Activated gamma-delta T cell (primary cell): ENCODE measurements around the gene CDHR2.
A peak's percentile ranks its signal among the peaks of the same experiment; 100 is the strongest.
"Not testable (repeated sequence)": the region's sequence is repeated elsewhere in the genome, so short reads cannot be mapped to it uniquely, and the experiment has no call there.

Experiments used
- DNase-seq: peaks from one replicate; lab custom pipeline; 2025; lab: John Stamatoyannopoulos, UW

The CDHR2 gene

DNA sequence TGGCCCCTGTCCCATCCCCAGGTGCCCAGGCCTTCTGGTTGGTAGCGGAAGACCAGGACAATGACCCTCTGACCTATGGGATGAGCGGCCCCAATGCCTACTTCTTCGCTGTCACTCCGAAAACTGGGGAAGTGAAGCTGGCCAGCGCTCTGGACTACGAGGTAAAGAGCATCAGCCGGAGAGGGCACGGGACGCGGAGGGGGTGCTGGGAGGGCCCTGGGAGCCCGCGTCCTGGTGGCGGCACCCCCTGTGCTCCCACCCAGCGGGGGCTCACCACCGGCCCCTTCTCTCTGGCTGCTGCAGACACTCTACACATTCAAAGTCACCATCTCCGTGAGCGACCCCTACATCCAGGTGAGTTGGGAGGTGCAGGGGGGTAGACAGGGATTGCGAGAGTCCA lies 19.5 kb downstream of the CDHR2 start:
- DNase-seq, result no peak

DNA sequence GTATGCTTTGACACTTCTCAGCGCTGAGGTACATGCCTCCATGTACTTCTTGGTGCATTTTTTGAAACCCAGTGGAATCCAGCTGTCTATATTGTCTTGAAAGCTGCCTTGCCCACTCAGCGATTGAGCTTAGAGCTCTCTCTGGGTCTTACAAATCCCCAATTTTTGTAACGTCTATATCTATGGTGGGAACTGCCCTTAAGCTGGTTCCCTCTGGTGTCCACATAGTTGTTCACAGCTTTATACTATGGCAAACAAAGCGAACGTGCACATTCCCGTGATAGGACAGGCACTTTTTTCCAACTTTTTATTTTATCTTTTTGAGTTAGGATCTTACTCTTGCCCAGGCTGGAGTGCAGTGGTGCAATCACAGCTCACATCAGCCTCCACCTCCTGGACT lies 20.9 kb downstream of the CDHR2 start:
- no peak for DNase-seq

DNA sequence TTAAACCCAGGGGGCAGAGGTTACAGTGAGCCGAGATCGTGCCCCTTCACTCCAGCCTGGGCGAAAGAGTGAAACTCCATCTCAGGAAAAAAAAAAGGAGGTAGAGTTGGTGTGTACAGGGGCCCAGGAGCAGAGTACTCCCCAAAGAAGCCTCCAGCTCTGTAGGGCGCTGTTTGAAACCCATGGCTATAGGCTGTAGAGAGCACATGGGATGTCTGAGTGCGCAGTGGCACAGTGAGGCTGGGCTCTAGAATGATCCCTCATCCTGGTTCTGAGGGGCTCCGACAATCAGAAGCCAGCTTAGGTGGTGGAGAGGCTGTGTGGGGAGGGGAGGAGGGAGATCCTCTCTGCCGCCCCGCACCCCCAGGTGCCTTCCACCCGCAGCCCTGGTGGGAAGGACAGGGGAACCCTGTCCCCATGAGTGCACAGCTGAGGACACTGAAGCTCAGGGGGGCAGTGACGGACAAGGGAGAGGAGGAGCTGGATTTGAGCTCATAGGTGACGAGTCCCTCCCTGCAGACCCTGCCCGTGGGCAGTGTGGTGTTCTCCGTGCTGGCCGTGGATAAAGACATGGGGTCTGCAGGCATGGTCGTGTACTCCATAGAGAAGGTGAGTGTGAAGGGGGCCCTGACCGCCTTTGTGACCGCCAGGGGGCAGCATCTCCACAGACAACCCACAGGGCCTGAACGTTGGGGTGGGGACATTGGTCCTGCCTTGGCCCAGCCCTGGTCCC lies 24.6 kb downstream of the CDHR2 start:
- peak; percentile 24 for DNase-seq

DNA sequence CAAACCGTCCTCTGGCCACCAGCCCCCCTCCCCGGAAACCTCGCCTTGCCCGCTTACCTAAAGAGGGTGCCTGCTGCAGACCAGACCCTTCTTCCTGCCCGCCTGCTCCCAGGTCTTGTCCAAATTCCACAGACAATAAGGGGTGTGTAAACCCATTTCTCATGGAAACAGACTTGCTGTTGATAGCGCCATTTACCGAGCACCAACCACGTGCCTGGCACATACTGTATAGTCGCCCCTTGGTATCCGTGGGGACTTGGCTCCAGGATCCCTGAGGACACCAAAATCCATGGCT lies 25.1 kb downstream of the CDHR2 start:
- DNase-seq, result no peak

DNA sequence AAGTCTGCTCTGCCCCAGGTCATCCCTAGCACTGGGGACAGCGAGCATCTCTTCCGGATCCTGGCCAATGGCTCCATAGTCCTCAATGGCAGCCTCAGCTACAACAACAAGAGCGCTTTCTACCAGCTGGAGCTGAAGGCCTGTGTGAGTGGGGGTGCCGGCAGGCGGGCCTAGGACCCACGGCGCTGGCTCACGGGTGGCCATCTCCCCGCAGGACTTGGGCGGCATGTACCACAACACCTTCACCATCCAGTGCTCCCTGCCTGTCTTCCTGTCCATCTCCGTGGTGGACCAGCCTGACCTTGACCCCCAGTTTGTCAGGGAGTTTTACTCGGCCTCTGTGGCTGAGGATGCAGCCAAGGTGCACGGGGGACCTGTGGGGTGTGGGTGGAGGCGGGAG lies 25.9 kb downstream of the CDHR2 start:
- DNase-seq, result no peak

DNA sequence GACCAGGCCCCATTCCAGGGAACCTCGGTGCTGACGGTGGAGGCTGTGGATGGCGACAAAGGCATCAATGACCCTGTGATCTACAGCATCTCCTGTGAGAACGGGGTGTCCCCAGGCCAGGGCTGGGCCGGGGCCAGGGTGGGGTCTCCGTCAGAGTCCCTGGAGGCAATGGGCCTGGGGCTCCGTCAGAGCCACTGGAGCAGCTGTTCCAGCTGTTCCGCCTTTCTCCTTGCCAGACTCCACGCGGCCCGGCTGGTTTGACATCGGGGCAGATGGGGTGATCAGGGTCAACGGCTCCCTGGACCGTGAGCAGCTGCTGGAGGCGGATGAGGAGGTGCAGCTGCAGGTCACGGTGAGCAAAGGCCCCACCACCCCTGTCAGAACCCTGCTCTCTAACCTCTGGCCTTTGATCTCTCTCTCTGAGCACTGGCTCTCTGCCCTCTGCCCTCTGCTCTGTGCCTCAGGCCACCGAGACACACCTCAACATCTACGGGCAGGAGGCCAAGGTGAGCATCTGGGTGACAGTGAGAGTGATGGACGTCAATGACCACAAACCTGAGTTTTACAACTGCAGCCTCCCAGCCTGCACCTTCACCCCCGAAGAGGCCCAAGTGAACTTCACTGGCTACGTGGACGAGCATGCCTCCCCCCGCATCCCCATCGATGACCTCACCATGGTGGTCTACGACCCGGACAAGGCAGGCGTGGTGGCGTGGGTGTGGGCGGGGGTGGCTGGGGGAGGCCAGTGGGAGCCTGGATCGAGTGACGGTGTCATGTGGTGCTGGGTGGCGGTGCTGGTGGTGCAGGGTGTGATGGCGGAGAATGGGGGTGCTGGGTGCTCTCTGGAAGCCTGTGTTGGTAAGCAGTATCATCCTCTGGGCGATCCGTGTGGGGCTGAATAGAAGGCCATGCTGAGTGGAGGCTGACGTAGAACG lies 26.6 kb downstream of the CDHR2 start:
- no peak for DNase-seq

DNA sequence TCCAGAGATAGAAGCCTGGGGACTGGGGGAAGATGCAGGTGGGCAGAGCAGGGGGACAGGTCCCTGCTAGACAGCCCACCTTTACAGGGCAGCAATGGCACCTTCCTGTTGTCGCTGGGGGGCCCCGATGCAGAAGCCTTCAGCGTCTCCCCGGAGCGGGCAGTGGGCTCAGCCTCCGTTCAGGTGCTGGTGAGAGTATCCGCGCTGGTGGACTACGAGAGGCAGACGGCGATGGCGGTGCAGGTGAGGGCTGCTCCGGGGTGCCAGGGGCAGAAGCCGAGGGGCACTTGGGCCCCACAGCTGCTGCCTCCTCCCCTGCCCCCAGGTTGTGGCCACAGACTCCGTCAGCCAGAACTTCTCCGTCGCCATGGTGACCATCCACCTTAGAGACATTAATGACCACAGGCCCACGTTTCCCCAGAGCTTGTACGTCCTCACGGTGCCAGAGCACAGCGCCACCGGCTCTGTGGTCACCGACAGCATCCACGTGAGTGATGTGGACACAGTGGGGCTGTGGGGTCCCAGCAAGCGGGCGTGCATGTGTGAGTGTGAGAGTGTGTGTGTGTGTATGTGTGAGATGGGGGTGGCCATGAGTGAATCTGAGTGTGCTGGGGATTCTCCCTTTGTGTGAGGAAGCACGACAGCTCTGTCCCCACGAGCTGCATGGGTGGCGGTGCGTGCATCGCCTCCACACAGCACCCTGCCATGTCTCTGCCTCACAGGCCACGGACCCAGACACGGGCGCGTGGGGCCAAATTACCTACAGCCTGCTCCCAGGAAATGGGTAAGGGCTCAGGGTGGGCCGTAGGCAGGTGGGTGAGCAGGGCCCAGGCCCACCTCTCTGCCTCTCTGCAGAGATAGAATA lies 28.4 kb downstream of the CDHR2 start:
- DNase-seq, result no peak

DNA sequence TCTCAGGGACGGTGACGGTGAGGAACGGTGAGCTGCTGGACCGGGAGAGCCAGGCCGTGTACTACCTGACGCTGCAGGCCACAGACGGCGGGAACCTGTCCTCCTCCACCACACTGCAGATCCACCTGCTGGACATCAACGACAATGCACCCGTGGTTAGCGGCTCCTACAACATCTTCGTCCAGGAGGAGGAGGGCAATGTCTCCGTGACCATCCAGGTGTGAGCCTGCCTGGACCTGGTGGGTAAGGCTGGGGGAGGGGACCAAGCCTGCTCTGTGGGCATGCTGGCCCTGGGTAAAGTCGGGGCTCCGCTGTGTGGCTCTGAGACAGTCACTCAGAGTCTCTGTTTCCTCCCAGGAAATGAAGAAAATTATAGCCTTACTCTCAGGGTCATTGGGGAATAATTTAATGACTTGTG lies 29.3 kb downstream of the CDHR2 start:
- DNase-seq, result no peak

DNA sequence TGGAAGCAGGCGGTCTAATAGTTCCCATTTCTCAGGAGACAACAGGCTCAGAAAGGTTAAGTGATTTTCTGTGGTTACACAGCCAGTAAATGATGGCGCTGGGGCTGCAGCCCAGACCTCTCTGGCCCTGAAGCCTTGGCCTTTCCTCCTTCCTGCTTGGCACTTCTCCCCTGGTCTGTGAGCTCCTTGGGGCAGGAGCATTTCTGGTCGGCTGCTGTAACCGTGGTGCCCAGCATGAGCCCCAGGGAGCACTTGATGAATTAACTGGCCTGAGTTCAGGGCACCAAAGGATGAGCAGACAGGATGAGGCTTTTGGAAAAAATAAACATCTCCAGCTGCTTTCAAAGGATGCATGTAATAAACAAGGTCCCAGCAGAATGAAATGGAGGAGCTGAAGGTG lies 30.2 kb downstream of the CDHR2 start:
- no peak for DNase-seq

DNA sequence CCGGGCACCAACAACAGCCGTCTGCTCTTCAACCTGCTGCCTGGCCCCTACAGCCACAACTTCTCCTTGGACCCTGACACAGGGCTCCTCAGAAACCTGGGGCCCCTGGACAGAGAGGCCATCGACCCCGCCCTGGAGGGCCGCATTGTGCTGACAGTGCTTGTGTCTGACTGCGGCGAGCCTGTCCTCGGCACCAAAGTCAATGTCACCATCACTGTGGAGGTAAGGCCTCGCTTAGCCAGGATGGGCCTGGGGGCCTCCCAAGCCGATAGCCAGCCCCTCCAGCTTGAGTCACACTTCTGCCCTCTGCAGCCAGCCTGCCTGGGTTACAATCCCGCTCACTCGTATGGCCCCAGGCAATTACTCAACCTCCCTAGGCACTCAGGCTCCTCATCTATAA lies 32.2 kb downstream of the CDHR2 start:
- no peak for DNase-seq

DNA sequence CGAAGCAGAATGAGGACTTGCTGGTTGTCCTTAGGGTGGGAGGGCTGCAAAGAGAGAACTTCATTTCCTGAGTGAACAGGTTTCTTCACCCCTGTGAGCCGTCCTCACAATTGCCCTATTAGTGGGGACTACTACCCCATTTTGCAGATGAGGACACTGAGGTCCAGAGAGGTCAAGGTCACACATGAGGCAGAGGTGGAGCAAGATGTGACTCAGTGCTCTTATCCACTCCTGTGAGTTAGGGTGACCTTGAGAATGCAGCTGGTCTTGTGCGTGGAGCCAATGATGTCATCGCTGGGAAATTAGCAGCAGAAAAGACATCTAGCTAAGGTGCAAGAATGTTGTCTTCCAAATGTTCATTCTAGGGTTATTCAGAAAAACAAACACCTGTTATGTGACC lies 33.9 kb downstream of the CDHR2 start:
- no peak for DNase-seq

DNA sequence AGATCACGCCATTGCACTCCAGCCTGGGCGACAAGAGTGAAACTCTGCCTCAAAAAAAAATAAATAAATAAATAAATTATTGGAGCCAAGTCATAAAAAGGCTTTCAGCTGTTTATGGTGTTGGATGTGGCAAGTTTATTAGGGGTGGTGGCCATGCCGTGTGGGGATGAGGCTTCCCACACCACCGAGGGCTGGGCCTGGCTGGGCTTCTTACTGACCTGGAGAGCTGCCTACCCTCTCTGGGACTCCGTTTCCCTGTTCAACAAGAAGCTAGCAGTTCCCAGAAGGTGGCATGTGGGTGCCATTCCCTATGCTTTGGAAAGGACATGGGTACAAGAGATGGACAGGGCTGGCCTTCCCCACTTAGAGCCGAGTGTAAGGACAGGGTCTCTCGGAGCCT lies 38.3 kb downstream of the CDHR2 start:
- no peak for DNase-seq

DNA sequence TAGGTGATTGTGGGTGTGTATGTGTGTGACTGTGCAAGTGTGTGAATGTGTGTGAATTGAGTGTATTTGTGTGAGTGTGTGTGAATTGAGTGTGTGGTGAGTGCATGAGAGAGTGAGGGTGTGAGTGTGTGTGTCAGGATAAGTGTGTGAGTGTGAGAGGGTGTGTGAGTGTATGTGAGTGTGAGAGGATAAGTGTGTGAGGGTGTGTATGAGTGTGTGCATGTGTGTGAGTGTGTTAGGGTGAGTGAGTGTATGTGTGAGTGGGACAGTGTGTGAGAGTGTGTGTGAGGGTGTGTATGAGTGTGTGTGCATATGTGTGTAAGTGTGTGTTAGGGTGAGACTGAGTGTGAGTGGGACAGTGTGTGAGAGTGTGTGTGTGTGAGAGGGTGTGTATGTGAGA lies 39.2 kb downstream of the CDHR2 start:
- DNase-seq, result no peak

DNA sequence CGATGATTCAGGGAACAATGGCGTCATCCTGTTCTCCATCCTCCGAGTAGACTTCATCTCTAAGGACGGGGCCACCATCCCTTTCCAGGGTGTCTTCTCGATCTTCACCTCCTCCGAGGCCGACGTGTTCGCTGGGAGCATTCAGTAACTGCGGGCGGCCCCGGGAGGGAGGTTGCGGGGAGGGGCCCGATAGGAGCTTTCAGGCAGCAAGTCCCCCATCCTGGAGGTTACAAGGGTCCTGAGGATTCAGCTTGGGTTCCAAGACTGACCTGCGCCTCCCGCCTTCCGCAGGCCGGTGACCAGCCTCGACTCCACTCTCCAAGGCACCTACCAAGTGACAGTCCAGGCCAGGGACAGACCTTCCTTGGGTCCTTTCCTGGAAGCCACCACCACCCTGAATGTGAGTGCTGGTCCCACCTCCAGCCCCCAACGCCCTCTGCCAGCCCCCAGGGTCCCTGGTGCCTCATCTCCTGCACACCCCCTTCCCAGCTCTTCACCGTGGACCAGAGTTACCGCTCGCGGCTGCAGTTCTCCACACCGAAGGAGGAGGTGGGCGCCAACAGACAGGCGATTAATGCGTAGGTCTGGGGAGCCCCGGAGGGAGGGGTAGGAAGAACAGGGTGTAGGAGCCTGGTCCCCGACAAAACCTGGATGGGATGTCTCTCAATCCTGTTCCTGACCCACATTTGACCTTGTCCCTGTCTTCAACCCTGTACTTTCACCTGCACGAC lies 40.1 kb downstream of the CDHR2 start:
- DNase-seq, result no peak

DNA sequence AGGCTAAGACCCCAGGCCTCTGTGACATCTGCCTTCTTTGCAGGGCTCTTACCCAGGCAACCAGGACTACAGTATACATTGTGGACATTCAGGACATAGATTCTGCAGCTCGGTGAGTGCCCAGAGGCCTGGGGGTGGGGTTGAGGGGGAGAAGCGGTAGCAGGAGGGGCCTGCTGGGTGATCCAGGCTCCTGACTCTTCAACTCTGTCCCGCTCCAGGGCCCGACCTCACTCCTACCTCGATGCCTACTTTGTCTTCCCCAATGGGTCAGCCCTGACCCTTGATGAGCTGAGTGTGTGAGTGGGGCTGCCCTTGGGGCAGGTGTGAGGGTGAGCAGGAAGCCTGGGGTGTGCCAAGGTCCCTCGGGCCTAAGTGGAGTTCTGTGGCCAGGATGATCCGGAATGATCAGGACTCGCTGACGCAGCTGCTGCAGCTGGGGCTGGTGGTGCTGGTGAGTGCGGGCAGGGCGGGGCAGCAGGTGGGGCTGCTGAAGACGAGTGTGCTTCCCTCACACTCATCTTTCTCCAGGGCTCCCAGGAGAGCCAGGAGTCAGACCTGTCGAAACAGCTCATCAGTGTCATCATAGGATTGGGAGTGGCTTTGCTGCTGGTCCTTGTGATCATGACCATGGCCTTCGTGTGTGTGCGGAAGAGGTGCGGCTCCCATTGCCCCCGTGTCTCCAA lies 41.0 kb downstream of the CDHR2 start:
- DNase-seq, result no peak

DNA sequence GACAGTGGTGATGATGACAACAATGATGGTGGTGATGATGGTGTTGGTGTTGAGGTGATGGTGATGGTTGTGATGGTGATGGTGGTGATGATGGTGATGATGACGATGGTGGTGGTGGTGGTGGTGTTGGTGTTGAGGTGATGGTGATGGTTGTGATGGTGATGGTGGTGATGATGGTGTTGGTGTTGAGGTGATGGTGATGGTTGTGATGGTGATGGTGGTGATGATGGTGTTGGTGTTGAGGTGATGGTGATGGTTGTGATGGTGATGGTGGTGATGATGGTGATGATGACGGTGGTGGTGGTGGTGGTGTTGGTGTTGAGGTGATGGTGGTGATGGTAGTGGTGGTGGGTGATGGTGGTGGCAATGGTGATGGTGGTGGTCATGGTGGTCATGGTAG lies 42.5 kb downstream of the CDHR2 start:
- DNase-seq, result not testable (repeated sequence)

DNA sequence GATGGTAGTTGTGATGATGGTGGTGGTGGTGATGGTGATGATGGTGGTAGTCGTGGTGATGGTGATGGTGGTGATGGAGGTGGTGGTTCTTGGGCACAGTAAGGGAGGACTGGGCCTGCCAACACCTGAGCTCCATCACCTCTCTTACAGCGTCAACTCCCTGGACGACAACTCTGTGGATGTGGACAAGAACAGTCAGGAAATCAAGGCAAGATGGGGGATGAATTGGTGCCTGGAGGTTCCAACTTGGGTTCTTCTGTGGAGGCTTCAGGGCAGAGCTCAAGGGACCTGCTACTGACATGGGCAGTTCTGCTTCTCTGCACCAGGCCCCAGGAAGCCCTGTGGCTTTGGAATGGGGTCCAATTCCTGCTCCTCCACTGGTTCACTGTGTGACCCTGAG lies 43.4 kb downstream of the CDHR2 start:
- DNase-seq, result no peak

DNA sequence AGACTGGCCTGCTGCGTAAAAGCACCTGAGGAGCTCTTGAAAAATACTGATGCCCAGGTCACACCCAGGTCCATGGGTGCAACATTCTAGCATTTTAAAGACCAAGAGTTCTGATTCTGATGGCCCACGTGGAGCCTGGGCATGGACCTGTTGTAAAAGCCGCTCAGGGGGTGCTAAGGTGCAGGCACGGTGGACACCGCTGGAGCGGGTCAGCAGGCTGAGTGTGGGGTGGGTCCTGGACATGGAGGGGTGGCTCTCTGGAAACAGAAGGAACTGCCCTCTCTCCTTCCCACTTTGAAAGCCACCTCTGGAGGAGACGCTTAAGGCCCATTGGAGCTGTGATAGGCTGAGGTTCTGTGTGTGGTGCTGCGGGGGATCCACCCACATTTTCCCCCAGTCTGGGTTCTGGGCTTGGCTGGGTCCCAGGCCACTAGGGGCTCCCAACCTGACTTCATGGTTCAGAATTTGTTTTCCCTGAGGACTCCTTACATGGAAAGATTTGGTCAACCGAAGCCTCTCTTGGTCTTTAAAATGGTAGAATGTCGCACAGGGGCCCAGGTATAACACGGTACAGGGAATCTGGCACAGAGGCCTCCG lies 44.2 kb downstream of the CDHR2 start:
- DNase-seq, result no peak

DNA sequence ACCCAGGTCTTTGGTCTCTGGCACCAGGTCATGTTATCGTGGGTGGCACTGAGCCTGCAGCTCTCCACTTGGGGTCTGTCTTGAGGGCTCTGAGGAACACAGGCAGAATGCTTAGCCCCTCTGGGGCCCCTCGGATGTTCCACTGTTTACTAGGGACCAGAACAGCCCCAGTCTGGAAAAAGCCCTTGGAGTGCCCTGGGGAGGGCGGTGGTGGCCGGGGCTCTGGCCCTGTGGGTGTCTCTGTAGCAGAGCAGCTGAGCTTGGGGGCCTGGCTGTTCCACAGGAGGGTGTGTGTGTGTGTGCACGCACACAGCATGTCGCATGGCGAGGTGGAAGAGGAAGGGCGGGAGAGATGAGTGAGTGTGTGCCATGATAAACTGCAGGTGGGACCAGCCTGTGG lies 45.4 kb downstream of the CDHR2 start:
- no peak for DNase-seq

DNA sequence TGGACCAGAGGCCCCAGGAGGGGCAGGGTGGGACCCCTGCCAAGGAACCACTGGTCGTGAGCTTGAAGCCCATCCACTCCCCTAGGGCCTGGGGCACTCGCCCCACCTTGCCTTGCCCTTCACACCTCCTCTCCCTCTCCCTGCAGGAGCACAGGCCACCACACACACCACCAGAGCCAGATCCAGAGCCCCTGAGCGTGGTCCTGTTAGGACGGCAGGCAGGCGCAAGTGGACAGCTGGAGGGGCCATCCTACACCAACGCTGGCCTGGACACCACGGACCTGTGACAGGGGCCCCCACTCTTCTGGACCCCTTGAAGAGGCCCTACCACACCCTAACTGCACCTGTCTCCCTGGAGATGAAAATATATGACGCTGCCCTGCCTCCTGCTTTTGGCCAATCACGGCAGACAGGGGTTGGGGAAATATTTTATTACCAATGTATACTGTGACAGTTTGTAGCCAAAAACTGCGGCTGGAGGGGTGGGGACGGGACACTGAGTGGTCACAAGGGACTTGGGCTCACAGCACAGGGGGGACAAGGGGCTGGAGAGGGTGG lies 46.3 kb downstream of the CDHR2 start:
- DNase-seq, result no peak
